Middle frontal gyrus (tissue), 1 donor: Measurements from ENCODE around the gene SMARCA2.
A peak's percentile ranks its signal among the peaks of the same experiment; 100 is the strongest.

Experiments
- DNase-seq: peaks from one replicate; pipeline ENCODE4 v3.0.0-alpha.2; 2015; ENCODE audit warnings: low spot score; ENCODE audit errors: extremely low spot score

Gene SMARCA2

DNA sequence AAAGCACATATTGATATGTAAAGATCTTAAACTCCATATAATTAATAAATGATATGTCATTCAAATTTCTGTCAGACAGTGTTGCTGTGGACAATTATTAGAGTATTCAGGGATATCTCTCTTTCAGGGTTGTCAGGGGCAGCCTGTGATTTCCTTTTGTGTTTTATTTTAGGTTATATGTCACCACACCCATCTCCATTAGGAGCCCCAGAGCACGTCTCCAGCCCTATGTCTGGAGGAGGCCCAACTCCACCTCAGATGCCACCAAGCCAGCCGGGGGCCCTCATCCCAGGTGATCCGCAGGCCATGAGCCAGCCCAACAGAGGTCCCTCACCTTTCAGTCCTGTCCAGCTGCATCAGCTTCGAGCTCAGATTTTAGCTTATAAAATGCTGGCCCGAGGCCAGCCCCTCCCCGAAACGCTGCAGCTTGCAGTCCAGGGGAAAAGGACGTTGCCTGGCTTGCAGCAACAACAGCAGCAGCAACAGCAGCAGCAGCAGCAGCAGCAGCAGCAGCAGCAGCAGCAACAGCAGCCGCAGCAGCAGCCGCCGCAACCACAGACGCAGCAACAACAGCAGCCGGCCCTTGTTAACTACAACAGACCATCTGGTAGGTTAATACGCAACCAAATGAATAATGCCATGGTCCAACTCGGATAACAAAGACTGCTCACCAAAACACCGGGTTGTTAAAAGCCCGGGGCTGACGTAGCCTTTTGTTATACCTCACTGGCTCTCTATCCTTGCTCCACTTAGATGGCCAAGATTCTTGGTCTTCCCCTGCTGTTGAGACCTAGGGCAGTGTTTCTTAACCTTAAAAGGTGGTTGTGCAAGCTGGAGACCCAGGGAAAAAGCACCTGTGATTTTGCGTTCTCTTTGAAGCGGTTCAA lies 24.4 kb downstream of the SMARCA2 start:
- DNase-seq, result no peak

DNA sequence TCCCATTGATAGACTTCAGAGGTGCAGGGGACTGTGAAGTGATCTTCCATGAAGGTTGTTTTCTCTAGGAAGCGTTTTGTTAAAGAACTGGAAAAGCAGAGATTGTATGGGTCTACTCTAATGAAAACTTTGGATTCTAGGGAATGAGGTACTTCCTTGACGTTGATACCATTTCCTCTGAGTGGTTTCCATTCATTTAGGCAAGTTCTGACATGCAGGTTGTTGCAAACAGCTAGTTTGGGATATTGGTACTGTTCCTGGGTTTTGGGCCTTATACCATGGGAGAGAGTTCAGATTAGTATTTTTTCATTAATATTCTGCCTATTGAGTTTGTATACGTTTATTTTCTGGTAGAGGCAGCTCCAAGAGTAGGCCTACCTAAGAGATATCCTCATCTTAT lies 25.7 kb downstream of the SMARCA2 start:
- DNase-seq, result no peak

DNA sequence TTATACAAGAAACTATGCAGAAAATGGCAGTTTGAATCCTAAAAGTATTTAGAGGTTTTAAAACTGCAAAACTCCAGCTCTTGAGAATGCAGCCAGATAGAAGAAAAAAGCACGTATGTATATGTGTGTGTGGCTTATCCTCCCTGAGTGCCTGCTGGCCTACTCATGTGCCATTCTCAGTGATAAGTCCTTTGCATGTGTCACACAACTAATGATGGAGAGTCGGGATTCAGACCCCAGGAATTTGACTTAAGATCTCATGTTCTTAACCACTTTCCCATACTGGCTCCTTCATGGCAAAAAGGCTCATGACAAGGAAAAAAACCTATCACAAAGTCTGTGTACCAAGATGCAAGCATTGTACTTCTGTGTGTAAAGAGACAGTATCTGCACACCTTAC lies 26.6 kb downstream of the SMARCA2 start:
- no peak for DNase-seq

DNA sequence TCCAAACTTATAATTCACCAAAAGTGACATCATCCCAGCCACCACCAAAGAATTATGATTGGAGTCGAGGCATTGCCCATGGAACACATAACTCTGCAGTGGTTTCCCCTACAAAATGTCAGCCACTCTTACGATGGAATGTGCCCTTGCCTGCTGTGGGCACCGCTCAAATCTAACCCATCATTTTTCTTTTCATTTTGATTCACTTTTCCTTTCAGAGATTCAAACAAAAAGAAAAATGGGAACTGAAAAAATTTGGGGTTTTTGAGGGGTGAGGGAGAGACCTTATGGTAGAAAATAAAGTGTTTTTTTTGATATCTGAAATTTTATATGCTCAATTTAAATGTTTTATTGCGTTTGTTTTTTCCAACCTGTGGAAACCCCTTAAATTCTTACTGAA lies 28.1 kb downstream of the SMARCA2 start:
- DNase-seq, result no peak

DNA sequence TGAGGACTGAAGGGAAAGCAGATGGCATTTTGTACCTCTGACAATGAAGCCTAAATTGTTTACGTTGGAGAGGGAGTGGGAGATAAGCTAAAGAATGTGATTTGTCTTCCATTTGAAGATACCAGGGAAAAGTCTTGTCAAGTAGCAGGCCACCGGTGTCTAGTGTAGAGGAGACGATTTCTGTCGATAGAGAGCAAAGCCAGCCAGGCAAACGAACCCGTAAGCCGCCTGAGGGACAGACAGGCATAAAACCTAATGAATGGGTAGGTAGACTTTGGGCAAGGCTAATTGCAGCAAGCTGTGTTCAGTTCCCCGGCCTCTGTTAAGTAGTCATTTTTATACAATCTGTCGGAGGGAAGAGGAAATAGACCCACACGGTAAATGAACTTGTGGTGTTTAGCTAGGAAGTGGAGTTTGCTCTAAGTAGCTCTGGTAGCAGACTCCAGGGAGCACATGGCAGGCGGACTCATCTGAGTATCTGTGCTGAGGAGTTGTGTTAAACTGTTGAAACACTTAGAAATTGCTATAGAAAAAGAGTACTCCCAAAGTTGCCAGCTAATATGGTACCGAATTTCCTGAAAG lies 28.8 kb downstream of the SMARCA2 start:
- DNase-seq, result no peak

DNA sequence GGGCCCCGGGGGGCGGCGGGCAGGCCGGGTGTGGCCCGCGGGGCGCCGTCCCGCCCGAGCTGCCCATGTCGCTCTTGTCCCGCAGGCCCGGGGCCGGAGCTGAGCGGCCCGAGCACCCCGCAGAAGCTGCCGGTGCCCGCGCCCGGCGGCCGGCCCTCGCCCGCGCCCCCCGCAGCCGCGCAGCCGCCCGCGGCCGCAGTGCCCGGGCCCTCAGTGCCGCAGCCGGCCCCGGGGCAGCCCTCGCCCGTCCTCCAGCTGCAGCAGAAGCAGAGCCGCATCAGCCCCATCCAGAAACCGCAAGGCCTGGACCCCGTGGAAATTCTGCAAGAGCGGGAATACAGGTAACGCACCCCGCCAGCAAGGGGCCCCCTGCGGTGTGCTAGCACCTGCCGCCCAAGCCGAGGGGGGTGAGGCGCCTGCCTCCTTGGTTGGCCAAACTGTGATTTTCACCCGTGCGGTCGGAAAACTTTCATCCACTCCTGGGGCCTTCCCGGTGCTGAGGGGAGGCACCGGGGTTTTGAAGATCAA lies 32.1 kb downstream of the SMARCA2 start:
- no peak for DNase-seq

DNA sequence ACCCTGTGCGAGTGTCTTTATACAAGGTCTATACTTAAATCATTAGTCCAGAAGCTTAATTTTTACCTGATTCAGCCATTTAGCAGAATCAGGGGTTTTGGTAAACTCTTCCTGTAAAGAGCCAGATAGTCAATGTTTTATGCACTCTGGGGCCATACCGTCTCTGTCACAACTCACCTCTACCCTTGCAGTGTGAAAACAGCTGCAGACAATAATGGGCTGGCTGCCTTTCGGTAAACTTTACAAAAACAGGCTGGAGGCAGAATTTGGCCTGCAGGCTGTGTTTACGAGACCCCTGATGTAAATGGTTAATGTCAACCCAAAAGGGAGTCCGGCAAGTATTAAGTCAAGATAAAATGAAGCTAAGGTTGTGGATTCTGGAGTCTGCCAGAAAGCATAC lies 32.8 kb downstream of the SMARCA2 start:
- DNase-seq, result no peak

DNA sequence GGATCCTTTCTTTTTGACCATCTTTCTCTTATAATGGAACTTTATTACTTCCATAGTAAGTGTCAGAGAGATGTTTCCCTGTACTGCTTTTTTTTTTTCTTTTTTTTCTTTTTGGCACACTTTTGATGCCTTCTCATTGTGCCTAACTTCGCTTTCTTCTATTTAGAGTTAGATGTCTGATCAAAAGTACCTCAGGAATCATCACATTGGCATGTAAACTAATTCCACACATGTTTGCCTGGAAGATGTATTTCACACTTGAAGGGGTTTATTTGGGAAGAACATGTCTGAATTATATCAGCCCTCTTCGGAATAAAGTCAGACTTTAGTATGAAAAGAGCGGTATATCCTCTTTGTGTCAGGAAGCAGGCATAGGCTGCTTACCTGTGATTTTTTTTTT lies 35.1 kb downstream of the SMARCA2 start:
- no peak for DNase-seq

DNA sequence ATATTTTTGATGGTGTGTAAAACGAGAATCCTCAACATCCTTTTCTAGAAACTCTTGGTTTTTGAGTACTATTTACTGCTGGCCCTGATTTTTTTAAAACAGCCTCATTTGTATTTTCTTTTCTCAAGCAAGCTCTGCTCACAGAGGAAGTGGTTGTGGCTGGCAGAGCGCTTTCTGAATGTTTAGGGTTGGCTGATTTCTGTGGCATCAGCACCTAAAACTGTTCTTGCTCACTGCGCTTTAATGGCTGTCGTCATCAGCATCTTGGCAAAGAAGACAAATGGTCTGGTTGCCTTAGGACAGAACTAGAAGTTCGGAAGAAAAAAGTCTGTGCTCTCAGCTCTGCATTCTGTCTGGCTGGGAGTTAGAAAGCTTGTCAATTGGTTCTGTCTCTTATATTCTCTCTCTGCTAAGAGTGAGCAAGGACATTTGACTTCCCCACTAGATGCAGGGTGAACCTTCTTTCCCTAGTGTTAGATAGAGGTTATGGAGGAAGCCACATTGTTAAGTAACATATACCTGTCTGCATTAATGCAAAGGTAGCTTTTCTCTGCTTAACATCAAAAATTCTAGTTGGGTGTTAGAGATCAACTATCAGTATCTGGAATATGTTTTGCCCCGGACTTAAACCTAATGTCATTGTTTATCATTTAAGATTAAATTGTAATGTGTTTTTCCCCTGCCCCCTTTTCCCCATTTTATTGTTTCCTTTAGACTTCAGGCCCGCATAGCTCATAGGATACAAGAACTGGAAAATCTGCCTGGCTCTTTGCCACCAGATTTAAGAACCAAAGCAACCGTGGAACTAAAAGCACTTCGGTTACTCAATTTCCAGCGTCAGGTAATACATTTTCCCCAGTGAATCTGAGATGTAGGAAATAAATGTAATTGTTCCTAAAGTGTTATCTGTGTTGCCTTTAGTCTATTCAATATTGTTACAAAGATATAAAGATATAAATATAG lies 39.0 kb downstream of the SMARCA2 start:
- peak; percentile 32 for DNase-seq

DNA sequence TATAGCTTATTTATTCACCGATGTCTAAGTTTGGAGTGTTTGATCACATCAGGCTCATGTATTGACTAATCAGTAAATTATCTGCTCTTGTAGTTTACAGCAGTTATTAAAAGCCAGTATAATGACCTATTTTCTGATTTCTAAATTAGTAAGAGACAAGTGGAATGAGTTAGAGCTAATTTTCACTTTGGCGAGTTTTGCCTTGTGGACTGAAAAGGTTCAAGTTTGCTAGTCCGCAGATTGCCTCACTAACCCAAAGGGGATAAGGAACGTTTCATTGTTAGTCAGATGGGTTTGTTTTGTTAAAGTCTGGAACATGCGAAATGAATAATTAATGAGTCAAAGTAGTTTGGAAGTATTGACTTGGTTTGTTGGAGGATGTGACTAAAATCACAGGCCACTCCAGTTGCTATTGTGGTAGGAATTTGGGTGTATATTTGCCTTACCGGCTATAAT lies 40.1 kb downstream of the SMARCA2 start:
- no peak for DNase-seq

DNA sequence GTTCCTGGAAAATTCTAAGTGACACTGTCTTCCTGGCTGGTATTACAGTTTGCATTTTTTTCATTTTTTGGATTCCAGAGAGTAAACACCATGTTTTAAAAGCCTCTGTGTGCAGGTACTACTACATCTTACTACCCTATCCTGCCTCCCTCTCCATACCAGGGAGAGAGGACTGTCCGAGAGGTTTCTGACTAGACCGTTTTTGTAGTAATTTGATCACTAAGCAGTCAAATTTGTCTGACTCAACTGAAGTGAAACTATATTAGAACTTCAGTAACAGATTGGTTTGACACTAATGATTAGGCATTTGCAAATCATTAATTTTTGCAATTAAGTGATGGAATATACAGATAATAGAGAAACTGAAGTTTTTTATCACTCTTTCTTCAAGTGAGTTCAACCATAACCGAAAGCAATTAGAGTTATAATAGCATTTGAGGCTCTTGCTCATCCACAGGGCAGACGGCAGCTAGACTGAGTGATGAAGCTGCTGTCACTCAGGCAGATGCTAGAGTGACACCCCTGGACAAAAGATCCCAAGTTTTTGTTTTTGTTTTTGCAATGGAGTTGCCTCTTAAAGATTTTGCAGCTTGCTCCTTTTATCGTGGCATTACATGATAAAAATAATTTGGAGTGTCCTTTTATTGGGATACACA lies 44.3 kb downstream of the SMARCA2 start:
- DNase-seq, result no peak

DNA sequence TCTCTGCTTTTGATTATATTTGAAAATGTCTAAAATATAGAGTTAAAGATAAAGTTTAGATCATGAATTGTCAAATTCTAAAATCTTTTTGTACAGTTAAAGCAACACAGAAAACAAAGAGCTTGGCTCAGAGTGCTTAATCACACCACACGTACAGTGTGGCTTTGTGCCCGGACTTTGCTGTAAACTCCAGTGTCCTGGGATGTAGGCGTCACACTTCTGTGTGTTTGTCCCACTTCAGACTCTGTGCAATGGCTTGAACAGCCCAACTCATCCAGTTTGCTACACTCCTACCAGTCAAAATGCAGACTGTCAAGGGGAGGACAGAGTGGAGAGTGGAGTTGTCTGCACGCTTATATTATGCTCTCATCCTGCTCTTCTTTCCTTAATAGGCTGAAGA lies 45.3 kb downstream of the SMARCA2 start:
- DNase-seq, result no peak

DNA sequence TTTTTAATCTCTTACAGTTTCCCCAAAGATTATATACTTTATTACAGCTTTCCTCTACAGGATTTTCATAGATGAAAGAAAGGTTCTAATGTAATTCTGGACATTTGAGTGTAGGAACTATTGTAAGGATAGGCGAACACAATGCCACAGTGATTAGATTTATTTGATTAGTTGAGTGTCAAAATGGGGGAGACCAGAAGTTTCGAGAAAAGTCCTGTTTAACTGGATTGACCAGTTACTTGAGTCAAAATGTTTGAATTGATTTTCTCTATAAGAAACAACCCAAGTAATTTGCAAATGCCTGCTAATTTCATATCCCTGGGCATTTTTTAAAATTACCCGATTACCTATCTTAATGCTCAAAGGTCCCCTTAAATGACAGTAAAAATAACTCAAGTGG lies 50.6 kb downstream of the SMARCA2 start:
- DNase-seq, result no peak

DNA sequence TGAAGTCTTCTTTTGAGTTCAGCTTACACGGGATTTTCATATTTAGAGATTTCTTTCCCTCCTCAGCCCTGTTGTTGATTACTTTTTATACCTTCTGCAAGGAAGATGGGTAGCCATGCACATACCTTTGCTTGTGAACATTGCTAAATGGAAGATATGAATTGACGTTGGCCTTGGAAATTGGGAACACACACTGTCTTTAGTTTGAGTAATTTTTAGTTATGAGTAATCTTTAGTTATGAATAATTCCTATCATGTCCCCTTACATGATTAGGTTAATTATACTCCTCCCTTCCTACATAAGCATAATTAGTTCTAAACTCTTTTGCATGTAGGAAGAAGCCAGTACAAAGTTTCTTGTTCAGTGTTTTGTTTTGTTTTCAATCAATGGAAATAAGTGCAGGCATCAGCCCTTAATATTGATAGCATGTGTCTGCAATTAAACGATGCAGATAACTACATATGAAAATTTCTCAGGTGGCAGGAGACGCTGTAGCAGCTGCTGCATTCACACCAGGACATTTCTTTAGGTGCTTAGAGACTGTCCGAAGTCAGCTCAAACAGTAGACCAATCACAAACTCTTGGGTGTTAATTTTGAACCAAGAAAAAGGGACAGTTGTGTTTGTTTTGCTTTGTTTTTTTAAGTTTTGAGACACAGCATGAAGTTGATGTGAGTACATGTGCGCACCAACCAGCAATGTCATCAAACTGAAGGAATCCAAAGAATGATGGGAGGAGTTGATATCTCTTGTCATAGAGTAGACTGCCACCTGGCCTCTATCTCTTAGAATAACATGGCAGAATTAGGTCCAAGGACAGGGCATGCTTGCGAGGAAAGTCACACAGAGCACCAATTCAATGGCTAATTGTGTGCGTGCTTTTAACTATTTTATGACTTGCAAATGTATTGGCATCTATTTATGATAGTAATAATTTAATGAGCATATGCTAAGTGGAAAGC lies 51.4 kb downstream of the SMARCA2 start:
- no peak for DNase-seq

DNA sequence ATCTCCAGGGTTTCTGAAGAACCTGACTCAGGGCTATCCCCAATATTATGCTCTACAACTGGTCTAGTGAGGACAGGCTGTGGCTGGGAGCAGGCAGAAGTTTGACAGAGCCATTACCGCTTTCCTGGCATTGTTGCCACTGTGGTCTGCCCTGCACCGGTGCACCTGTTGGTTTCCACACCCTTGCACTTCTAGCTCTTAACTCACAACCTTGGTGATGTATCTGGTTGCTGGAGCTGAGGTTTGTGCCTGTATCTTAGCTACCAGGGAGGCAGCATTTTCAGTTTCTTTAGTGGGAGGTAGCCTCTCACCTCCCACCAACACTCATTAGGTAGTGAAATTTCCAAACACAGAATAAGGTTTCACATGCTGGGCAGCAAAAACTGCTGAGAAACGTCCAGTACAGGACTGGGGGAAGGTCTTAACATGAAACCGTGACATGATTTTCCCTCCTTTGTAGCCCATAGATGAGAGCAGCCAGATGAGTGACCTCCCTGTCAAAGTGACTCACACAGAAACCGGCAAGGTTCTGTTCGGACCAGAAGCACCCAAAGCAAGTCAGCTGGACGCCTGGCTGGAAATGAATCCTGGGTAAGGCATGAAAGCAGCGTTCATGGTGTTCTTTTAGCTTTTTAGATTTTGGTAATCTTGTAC lies 57.7 kb downstream of the SMARCA2 start:
- no peak for DNase-seq

DNA sequence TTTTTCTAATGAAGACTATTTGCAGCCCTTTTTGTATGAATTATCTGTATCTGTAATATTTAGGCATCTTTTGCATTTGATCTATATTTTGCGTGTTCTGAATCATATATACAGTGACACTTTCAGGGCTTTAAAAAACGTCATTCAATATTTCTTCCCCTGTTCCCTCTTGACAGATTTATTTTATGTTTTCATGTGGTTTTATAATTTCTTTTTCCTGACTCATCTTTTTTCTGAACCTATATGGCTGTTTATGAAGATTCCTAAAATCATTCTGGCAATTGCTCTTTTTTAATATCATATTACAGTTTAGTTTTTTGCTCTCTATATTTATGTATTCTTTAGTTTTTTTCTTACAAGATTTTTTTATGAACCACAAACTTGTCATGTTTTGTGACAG lies 67.6 kb downstream of the SMARCA2 start:
- DNase-seq, result no peak

DNA sequence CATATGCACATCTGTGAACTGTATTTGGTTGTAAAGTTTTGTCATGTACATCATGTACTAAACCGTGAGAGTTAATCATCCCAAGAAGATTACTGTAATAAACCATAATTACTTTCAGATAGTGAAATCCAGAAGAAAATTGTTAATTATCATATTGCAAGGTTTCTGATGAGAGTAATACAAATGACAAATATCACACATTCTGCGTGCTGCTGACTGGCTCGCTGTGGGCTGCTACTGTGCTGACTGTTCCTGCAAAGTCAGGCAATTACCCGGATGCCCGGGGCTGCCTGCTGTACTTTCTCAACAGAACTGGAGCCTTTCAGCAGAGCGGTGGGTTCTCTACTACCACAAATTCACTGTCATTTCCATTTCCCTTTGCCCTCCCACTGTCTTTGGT lies 68.3 kb downstream of the SMARCA2 start:
- DNase-seq, result no peak

DNA sequence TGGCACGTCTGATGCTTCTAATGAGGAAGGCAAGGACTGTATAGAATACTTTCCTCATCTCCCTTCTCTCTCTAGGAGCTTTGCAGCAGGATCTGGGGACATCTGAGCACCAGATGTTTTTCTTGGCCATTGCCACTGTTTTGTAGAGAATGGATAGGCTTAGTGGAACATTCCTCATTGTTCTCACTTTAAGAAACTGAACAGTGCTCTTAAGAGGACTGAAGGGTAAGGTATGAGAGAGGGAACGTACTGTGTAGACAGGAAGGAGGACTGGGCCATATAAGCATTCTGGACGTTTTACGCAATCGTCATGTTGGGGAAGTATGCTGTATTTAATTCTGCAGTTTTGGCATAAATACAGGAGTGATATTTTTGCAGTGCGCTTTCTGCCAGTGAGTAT lies 70.6 kb downstream of the SMARCA2 start:
- DNase-seq, result no peak

DNA sequence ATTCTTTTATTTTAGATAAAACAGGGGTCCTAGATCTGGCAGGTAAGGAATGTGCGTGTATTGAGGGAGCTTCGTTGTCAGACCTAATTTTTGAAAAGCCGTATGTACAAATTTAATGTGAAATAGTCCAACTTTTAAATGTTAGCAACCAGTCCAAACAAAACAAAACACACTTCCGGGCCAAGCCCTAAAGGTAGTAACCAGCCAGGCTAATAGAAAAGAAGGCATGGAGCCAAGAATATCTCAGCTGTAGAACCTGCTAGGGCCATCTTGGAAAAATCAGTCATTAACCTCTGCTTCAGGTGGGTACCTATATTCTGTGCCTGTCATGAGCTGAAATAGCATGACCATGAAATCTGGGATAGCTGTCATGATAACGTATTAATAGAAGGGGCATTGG lies 71.0 kb downstream of the SMARCA2 start:
- no peak for DNase-seq
